Stimulated activated CD8-positive, alpha-beta memory T cell treated with anti-CD3 and anti-CD28 coated beads, Interleukin-12 subunit alpha, Interleukin-12 subunit beta, amount 100 ng/mL, for 4 hours (primary cell): Measurements from ENCODE around the gene WDR19.
"Not testable (repeated sequence)": the region's sequence is repeated elsewhere in the genome, so short reads cannot be mapped to it uniquely, and the experiment has no call there.

ENCODE experiments used
- DNase-seq: peaks from one replicate; pipeline ENCODE4 v3.0.0-alpha.2; 2020; ENCODE audit warnings: low read depth

Gene WDR19

DNA sequence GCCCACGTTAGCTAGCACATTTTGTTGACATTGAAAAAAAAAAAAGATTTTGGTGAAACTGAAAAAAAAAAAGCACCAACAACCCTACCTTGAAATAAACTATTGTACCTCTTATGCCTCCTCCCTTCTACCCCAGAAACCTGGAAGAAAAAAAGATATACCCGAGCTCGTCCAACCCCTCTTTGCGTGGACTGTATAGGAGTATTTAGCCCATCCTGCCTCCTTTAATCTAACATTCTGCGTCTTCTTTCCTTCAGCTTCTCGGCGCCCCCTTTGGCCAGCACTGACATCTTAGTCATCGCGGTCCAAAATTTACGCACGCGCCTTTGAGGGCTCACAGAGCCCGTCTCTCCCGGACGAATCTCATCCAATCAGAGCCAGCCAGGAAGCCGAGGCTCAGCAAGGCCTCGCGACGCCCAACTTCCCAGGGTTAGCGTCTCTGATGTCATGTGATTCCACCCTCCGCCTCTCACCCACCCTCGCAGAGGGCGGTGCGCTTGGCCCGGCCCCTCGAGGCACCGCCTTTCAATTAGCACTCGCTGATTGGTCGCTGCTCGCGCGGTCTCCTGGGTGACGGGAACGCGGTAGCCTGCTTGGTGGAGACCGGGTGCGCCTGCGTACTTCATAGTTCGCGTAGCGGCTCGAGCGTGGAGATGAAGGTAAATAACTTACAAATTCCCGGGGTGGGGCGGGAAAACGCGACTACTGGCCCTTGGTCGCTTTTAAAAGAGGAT, at the start of gene WDR19:
Gene WDR19 (plus strand): TSS at position 625 of the 734 bp plus-strand sequence. CDS start 29 bp downstream, at position 654.
- peak; percentile 98 for DNase-seq

DNA sequence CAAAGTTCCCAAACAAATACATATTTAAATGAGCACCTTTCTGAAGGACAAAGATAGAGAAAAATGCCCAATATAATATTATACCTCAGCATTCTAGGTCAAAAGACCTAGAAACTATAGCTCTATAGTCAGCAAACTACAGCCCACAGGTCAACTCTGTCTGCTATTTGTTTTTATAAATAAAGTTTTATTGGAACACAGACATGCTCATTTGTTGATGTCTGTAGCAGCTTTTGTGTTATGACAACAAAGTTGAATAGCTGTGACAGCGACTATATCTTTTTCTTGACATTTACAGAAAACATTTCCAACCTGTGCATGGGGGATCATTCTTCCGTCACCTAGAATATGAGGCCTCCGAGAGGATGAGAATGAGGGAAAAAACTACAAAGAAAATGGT, 48.7 kb upstream of the WDR19 start:
- no peak for DNase-seq

DNA sequence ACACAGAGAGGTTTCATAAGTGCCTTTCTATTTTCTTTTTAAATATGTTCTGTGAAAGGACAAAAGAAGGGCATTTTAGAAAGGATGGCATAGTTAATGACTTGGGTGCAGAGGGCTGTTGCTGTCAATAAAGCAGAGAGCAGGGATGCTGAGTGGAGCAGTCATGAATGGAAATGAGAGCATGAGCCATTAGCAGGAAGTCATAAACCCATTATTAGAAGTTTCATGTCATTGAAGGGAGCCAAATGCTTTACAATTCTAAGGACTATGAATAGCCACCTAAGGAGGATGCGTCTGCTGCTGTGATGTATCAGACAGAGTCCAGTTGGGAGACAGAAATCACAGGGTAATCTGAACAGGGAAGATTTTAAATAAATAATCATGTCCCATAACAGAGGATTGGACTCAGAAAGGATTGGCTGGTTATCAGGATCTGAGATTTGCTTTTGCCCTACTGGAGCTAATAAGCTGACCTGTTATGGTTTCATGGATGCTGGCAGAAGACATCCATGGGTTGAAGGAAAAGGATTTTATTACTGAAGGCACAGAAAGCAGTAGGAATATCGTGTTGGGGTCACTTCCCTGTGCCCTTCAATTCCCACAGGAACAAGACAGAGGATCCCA, 47.5 kb upstream of the WDR19 start:
- DNase-seq: no peak

DNA sequence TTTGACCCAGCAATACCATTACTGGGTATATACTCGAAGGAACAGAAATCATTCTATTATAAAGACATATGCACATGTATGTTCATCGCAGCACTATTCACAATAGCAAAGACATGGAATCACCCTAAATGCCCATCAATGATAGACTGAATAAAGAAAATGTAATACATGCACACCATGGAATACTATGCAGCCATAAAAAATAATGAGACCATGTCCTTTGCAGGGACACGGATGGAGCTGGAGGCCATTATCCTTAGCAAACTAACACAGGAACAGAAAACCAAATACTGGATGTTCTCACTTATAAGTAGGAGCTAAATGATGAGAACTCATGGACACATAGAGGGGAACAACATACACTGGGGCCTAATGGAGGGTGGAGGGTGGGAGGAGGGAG, 44.1 kb upstream of the WDR19 start:
- DNase-seq: not testable (repeated sequence)

DNA sequence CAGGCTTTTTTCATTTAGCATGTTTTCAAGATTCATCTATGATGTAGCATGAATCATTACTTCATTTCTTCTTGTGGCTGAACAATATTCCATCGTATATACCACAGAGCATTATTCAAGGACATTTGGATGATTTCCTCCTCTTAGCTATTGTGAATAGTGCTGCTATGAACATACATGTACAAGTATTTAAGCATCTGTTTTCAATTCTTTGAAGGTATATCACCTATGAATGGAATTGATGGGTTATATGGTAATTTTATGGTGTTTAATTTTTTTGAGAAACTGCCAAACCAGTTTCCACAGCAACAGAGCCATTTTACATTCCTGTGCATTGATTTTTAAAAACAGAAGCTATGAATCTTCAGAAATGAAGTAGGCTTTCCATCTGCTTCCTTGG, 36.1 kb upstream of the WDR19 start:
- DNase-seq: no peak

DNA sequence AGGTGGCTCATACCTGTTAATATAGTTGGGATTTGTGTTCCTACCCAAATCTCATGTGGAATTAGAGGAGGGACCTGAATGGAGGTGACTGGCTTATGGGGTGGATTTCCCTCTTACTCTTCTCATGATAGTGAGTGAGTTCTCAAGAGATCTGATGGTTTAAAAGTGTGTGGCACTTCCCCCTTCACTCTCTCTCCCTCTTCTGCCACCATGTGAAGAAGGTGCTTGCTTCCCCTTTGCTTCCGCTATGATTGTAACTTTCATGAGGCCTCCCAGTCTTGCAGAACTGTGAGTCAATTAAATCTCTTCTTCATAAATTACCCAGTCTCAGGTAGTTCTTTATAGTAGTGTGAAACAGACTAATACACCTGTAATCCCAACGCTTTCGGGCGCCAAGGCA, 28.3 kb upstream of the WDR19 start:
- DNase-seq: no peak

DNA sequence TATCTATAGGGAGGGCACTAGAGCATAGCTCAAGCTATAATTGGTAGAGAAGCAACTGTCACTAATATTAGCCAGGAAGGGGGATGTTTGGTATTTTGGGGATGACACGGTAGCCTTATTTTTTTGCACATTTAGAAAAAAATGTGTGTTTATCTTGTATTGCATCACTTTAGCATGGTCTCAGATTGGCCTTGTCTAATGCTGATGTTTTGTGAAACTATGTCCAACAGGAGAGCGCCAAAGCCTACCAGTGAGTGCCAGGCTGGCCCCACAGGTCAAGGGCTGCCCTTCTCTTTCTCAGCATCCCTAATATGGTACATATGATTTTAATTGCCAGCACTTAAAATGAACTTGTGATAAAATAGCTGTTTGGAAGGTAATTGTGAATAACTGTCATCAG, 24.8 kb upstream of the WDR19 start:
- DNase-seq: no peak

DNA sequence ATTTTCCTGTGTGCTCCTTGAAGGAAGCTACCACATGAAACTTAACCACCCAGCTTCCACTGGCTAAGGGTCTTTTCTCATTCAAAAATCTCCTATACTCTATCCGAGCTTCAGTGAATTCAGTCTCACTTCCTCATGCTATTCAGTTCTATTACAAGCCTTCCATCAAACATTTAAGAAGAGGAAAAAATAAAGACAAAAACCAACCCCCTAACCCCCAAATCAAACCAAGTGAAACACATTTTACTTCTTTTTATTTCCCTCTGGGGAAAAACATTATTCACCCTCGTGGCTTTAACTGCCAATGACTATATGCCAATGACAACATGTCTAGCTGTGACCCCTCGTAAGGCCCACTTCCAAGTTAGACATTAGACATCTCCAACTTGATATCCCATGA, 16.2 kb upstream of the WDR19 start:
- no peak for DNase-seq

DNA sequence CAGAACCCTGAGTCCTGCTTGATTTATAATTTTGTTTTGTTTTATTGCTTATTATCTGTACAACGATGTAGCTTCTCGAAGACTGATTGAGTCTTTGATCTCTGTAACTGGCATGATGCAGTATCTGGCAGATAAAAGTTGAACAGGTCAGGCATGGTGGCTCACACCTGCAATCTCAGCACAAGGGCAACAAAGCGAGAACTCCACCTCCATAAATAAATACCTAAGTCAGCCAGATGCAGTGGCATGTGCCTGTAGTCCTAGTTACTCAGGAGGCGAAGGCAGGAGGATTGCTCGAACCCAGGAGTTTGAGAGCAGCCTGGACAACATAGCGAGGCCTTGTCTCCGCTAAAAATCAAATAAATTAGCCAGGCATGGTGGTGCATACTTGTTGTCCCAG, 15.7 kb upstream of the WDR19 start:
- DNase-seq: no peak

DNA sequence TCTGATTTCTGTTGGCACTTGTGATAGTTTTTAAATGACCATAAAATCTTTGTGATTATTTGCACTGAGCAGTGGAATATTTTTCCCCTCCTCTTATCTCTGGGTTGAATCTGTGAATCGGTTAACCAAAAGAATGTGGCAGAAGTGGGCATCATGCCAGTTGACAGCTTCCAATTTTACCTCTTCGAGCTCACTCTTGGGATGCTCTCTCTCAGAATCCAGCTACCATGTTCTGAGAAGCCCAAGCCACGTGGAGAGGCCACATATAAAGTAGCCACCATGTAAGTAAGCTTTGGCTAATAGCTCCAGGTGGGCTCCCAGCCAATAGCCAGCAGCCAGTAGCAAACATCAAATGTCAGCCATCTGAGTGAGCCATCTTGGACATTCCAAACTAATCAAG, 12.9 kb upstream of the WDR19 start:
- no peak for DNase-seq

DNA sequence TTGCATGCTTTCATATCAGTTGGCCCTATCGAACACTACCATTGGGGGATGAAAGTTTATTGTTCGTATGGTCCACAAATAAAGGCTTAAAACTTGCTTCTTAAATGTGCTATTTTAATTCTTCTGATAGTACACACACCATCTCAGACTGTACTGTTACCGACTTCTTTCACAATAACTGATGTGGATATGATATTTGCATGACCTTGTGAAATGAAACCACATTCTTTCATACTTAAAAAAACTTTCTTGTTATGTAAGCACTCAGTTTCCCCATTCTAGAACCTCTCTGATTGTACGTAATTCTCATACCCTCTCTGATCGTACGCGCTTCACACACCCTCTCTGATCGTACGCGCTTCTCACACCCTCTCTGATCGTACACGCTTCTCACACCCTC, 12.0 kb upstream of the WDR19 start:
- DNase-seq: no peak

DNA sequence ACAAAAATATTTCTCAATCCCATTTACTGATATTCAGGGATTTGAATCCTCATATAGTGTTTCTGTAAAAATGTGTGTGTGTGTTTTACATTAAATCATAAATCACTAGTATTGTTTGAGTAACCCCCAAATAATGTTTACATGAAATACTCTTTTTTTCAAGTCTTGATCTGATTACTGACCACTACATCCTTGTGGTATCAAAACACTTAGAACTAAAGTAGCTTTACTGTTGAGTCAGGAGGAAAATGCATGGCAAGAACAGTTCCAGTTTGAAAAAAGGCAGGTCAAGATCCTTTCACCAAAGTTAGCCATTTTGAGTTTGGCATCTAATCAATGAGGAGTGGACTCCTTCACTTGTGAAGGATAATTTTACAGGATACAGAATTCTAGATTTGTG, 3.6 kb upstream of the WDR19 start:
- no peak for DNase-seq

DNA sequence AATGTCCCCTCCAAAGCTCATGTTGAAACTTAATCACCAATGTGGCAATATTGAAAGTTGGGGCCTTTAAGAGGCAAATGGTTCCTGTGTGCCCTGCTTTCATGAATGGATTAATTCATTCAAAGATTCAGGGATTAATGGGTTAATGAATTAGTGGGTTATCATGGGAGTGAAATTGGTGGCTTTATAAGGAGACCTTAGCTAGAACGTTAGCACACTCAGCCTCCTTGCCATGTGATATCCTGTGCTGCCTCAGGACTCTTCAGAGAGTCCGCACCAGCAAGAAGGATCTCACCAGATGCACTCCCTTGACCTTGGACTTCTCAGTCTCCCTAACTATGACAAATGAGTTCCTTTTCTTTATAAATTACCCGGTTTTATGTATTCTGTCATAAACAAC, 2.6 kb upstream of the WDR19 start:
- DNase-seq: no peak

DNA sequence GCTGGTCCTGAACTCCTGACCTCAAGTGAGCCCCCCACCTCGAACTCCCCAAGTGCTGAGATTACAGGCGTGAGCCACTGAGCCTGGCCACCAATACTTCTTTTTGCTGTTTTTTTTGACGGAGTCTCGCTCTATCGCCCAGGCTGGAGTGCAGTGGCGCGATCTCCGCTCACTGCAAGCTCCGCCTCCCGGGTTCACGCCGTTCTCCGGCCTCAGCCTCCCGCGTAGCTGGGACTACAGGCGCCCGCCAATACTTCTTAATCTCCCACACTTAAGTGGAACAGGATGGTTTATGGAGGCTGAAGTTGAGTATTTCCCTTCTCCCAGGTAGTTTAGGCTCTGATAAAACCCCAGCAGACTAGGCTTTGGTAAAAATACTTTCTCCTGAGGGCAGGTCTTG, 1.7 kb upstream of the WDR19 start:
- not testable (repeated sequence) for DNase-seq

DNA sequence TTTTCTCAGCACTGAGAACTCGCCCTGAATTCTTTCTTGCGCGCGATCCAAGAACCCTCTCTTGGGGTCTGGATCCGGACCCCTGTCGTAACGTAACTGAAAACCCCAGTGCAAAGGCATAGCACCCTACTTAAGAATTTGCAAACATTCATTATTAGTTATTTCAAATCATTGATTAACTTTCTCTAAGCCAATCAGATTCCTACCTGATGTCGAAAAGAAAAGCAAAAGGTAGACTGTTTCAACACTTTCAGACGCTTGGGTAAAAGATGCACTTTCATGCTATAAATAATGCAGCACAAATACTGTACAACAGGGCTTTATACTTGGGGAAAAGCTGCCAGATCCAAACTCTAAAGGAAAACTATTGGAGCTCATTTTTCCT, 817 bp upstream of the WDR19 start:
- DNase-seq: no peak

DNA sequence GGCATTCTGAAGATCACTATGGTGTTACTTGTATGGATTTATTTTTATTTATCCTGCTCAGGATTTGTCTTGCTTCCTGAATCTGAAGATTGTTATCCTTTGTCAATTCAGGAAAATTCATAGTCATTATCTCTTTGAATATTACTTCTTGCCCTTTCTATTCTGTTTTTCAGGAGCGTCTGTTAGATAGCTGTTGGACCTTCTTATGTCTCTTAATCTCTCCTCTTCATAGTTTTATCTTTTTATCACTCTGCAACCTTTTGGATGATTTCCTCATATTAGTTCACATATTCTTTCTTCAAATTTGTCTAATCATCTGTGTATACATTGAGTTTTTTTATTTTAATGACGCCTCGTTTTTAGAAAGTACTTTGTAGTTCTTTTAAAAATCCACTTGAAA, 19.6 kb downstream of the WDR19 start:
- no peak for DNase-seq

DNA sequence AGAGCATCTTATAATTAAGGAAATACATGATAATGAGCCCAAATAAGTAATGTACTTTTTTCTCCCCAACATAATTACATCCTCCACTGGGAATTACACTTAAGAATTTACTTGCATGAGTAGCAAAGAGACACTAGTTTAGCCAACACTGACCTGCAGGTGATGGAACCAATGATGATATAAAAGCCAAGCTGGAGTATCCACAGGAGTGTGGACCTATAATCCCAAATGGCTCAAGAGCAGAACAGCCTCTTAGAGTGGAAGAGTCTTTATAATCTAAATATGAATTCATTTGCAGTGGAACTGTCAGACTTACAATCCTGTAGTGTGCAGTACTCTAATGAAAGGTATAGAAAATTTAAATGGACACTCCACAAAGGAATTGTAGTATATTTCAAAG, 22.2 kb downstream of the WDR19 start:
- DNase-seq: no peak

DNA sequence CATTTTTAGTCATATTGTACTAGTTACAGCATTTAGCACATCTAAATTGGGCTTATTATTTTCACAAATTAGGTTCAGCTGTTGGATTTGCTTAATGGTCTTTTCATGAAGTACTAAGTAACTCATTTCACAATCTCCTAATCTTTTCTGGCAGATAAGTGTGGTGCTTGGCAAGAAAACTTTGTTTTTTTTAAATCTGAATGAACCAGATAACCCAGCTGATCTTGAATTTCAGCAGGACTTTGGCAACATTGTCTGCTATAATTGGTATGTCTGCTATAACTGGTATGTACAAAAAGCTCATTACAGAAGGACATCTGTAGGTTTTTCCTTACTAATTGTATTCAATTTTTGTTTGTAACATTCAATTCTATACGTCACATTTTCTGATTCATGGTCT, 22.7 kb downstream of the WDR19 start:
- DNase-seq: no peak

DNA sequence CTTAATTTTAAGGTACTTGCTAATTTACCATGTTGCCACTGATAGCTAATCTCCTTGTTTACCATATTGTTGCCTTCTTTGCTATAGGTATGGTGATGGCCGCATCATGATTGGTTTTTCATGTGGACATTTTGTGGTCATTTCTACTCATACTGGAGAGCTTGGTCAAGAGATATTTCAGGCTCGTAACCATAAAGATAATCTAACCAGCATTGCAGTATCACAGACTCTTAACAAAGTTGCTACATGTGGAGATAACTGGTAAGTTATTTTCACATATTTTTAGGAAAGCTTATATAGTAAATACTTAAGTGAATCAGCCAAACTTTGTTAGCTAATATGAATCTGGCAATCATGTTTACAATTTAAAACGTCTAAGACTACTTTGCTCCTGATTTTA, 23.1 kb downstream of the WDR19 start:
- DNase-seq: no peak

DNA sequence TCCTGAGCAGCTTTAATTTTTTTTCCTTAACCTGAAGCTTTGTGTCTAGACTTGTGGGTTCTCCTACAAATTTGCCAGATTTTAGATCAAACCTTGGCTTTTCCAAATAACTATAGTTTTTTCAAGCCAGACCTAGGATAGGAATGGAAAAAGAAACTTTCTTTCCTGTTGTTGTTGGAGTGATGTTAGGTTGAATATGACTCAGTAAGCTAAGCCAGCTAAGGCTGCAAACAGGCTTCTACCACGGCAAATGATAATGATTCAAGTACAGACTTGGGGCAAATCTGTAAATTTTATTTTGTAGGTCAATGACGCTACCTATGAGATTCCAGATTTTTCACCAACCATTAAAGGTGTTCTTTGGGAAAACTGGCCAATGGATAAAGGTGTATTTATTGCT, 45.6 kb downstream of the WDR19 start:
- no peak for DNase-seq

DNA sequence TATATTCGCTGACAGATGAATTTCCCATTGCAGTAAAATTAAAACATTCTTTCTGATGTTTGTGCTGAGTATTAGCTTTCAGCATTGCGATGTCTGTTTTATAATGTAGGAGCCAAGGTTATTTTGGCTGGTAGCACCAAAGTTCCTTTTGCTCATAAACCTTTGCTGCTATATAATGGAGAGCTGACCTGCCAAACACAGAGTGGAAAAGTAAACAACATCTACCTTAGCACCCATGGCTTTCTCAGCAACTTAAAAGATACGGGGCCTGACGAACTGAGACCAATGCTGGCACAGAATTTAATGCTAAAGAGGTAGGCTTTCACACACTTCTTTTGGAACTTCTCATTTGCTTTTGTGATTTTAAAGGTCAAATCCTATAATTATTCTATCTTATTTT, 46.0 kb downstream of the WDR19 start:
- no peak for DNase-seq

DNA sequence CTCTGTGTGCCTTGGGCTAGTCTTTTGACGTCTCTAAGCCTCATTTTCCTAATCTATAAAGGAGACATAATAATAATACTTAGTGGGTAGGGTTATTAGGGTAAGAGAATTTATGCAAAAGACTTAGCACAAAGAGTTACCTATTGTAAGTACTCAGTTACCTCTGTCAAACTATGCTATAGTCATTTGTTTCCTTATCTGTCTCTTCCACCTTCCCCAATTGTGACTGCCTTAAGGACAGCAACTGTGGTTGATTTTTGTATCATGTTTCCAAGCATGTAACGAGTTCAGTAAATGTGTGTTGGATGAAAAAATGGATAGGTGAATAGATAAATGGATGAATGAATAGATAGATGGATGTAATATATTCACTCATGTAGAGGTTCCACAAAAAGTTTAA, 48.1 kb downstream of the WDR19 start:
- DNase-seq: no peak

DNA sequence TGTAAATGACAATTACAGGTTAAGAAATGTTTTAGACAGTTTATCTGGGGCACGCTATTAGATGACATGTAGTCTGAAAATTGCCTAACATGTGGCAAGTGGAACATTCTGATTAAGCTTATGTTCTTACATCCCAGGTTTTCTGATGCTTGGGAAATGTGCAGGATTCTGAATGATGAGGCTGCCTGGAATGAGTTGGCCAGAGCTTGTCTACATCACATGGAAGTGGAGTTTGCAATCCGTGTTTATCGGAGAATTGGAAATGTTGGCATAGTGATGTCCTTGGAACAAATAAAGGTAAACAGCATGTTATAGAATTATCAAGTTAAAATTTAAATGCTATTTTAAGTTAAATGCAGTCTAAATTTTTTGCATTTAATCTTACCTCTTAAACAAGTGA, 49.3 kb downstream of the WDR19 start:
- no peak for DNase-seq

DNA sequence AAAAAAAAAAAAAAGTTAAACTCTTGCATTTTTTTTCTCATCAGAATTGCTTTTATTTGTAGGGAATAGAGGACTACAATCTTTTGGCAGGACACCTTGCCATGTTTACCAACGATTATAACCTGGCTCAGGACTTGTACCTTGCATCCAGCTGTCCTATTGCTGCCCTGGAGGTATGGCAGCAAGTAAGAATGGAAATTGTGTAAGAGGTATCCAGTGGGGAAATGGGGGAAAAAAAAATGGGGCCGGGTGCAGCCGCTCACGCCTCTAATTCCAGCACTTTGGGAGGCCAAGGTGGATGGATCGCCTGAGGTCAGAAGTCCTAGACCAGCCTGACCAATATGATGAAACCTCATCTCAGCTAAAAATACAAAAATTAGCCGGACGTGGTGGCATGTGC, 49.8 kb downstream of the WDR19 start:
- DNase-seq: no peak
